Stimulated activated CD4-positive, alpha-beta T cell treated with anti-CD3 and anti-CD28 coated beads, Interleukin-4, amount 100 ng/mL, for 1 hour (primary cell): ENCODE measurements around the gene HEBP1.

Source experiments
- DNase-seq: peaks from one replicate; pipeline ENCODE4 v3.0.0-alpha.2; 2020

Gene HEBP1

GRCh38 chr12:12946686-12947355 lies 53.2 kb downstream of the HEBP1 start:
- no peak for DNase-seq

GRCh38 chr12:12945591-12945990 lies 54.5 kb downstream of the HEBP1 start:
- DNase-seq = no peak

GRCh38 chr12:12943586-12944260 lies 56.3 kb downstream of the HEBP1 start:
- DNase-seq = no peak

GRCh38 chr12:12941450-12942350 lies 58.4 kb downstream of the HEBP1 start:
- DNase-seq = no peak

GRCh38 chr12:12939888-12940287 lies 60.2 kb downstream of the HEBP1 start:
- DNase-seq = no peak

- no peak for DNase-seq
Observed at GRCh38 chr12:12938541-12938940, 61.5 kb downstream of the HEBP1 start.

- no peak for DNase-seq
Observed at GRCh38 chr12:12936983-12937491, 63.0 kb downstream of the HEBP1 start.

GRCh38 chr12:12934556-12934955 lies 65.5 kb downstream of the HEBP1 start:
- DNase-seq = no peak

- no peak for DNase-seq
Observed at GRCh38 chr12:12933742-12934141, 66.3 kb downstream of the HEBP1 start.

GRCh38 chr12:12930633-12931219 lies 69.3 kb downstream of the HEBP1 start:
- DNase-seq = no peak

- DNase-seq = no peak
Observed at GRCh38 chr12:12929696-12930095, 70.4 kb downstream of the HEBP1 start.

- DNase-seq = peak; percentile 8
Observed at GRCh38 chr12:12927211-12928079, 72.6 kb downstream of the HEBP1 start.

GRCh38 chr12:12926571-12927071 lies 73.4 kb downstream of the HEBP1 start:
- DNase-seq = no peak

GRCh38 chr12:12925388-12925787 lies 74.7 kb downstream of the HEBP1 start:
- no peak for DNase-seq
